Natural killer cell (primary cell): ENCODE measurements around the gene MTG1. TPM values are rescaled to one million over a fixed set of nuclear protein-coding genes. Genes with fewer than 3 reads are reported as not detected.

Experiments used
- ATAC-seq, 3 donors: fragments of 150-1000 bp in 2 of 3; fragments of 200-7000 bp in 1 of 3; cut with Tn5 transposase; 1 replicate in 1 of 3; 2 replicates in 2 of 3; pipeline ENCODE4 v1.10.0; 2021; ENCODE audit warnings: mild to moderate bottlenecking in 2 of 3, moderate library complexity in 2 of 3
- DNase-seq, 2 donors: peaks; one replicate each; pipeline versions ENCODE4 v3.0.0 to v3.0.0-alpha.2; 2013 to 2021; ENCODE audit warnings: mixed read lengths in 1 of 2
- H3K27ac ChIP-seq: one replicate; pipeline ENCODE4 v1.5.1; 2013; ENCODE audit warnings: mild to moderate bottlenecking, low read length
- H3K27me3 ChIP-seq: one replicate; pipeline ENCODE4 v1.6.1; 2013; ENCODE audit warnings: low read length; ENCODE audit not compliant: control insufficient read depth, insufficient read depth
- H3K36me3 ChIP-seq: one replicate; pipeline ENCODE4 v1.6.1; 2013; ENCODE audit warnings: low read length; ENCODE audit not compliant: control insufficient read depth, insufficient read depth
- H3K4me1 ChIP-seq: one replicate; pipeline ENCODE4 v1.6.1; 2013; ENCODE audit warnings: low read length; ENCODE audit not compliant: control insufficient read depth, insufficient read depth
- H3K4me3 ChIP-seq: one replicate; pipeline ENCODE4 v1.5.1; 2013; ENCODE audit warnings: low read length
- H3K9me3 ChIP-seq: one replicate; pipeline ENCODE4 v1.6.1; 2013; ENCODE audit warnings: low read length; ENCODE audit not compliant: control insufficient read depth, insufficient read depth
- H3K27ac Mint-ChIP-seq, 2 donors: one replicate each; pipeline ENCODE4 v1.8.0; 2022; ENCODE audit warnings: mild to moderate bottlenecking in 2 of 2, mixed read lengths in 2 of 2, moderate library complexity in 1 of 2
- H3K27me3 Mint-ChIP-seq, 2 donors: one replicate each; pipeline ENCODE4 v1.8.0; 2022; ENCODE audit warnings: low read depth in 2 of 2, mixed read lengths in 2 of 2
- H3K36me3 Mint-ChIP-seq: one replicate; pipeline ENCODE4 v1.8.0; 2022; ENCODE audit warnings: mixed read lengths
- H3K4me1 Mint-ChIP-seq, 2 donors: one replicate each; pipeline ENCODE4 v1.8.0; 2022; ENCODE audit warnings: mixed read lengths in 2 of 2
- H3K4me3 Mint-ChIP-seq: one replicate; pipeline ENCODE4 v1.8.0; 2022; ENCODE audit warnings: mild to moderate bottlenecking, moderate library complexity, mixed read lengths
- H3K9me3 Mint-ChIP-seq, 2 donors: one replicate each; pipeline ENCODE4 v1.8.0; 2022; ENCODE audit warnings: mixed read lengths in 2 of 2
- CTCF ChIP-seq: fragments of 200-600 bp; IDR thresholded peaks from one replicate; pipeline ENCODE4 v1.8.0; 2022; ENCODE audit warnings: antibody characterized with exemption
- WGBS: methylation state at CpG from one replicate; pipeline ENCODE4 v1.1.7; 2013; ENCODE audit warnings: missing lambda C conversion rate; ENCODE audit not compliant: insufficient coverage; 5-methylcytosine and 5-hydroxymethylcytosine counted together
- intact Hi-C: fragments of 100-400 bp; cut with micrococcal nuclease; formaldehyde crosslinking; loops from one replicate; pipeline ENCODE4 v1.14.2; 2022
- total RNA-seq, 4 donors: library from RNA; stranded (reverse); fragments of 120-200 nt in 1 of 4; gene quantifications; one replicate each; pipeline versions ENCODE4 v1.2.3 to v1.2.4, GENCODE V29; 2013 to 2022

The MTG1 gene
- total RNA-seq, 3 donors from 2014 or later (not counting 1 experiment from before 2014, with no cell fraction given) = 64.3 to 76.3 (median 67.1) TPM

- no peaks in the 10 kb centered on the region for H3K27me3 ChIP-seq
- Mint-ChIP-seq H3K27ac (no peak within 1 kb of the TSS), H3K4me1 (peaks cover 0 to 5% of the 10 kb centered on the region in 2 donors), H3K36me3 (peaks cover 3% of the 10 kb centered on the region), H3K9me3 (peaks cover 0 to 3% of the 10 kb centered on the region in 2 donors), H3K4me3 (no peak within 1 kb of the TSS), H3K27me3 (peaks cover 0 to 2% of the 10 kb centered on the region in 2 donors)
- DNase-seq = peak in 1 of 2 donors; percentile 31
- H3K4me3 ChIP-seq = peak within 1 kb of the TSS; percentile 13
- H3K36me3 ChIP-seq = no peaks in the 10 kb centered on the region
- H3K4me1 ChIP-seq = peaks cover 1% of the 10 kb centered on the region
- WGBS = 86% methylated on average over 11 of the region's 11 CpGs
- peak in 2 of 3 donors; percentile 41 to 53 for ATAC-seq
- H3K9me3 ChIP-seq = no peaks in the 10 kb centered on the region
- intact Hi-C loops = no loop called here
- no peak within 1 kb of the TSS for H3K27ac ChIP-seq
- TF ChIP-seq CTCF = no peak
Observed at GRCh38 chr10:133453516-133454203, 59.7 kb downstream of the MTG1 start, which contains the start of gene SCART1. TSS of gene SCART1 (plus strand) at chr10:133453945. CDS start at chr10:133453998, 53 bp downstream.

- peak overlapping the region; percentile 13 for H3K4me3 ChIP-seq
- no peaks in the 10 kb centered on the region for H3K27me3 ChIP-seq
- intact Hi-C loops = no loop called here
- 89% methylated on average over 10 of the region's 10 CpGs for WGBS
- Mint-ChIP-seq H3K9me3 (peaks cover 0 to 2% of the 10 kb centered on the region in 2 donors), H3K27me3 (peaks cover 0 to 2% of the 10 kb centered on the region in 2 donors), H3K4me1 (peaks cover 0 to 5% of the 10 kb centered on the region in 2 donors), H3K27ac (no peak overlapping the region), H3K36me3 (no peaks in the 10 kb centered on the region), H3K4me3 (no peak overlapping the region)
- no peak for DNase-seq
- no peak for TF ChIP-seq CTCF
- no peak for ATAC-seq
- no peaks in the 10 kb centered on the region for H3K9me3 ChIP-seq
- H3K36me3 ChIP-seq = no peaks in the 10 kb centered on the region
- peaks cover 7% of the 10 kb centered on the region for H3K4me1 ChIP-seq
- no peak overlapping the region for H3K27ac ChIP-seq
Observed at GRCh38 chr10:133454204-133454893, 60.4 kb downstream of the MTG1 start.

- H3K4me3 Mint-ChIP-seq = no peak overlapping the region
- no peaks in the 10 kb centered on the region for H3K9me3 Mint-ChIP-seq
- Histone ChIP-seq H3K36me3 (no peaks in the 10 kb centered on the region), H3K27me3 (no peaks in the 10 kb centered on the region), H3K9me3 (no peaks in the 10 kb centered on the region), H3K27ac (no peak overlapping the region), H3K4me3 (no peak overlapping the region), H3K4me1 (peaks cover 7% of the 10 kb centered on the region)
- intact Hi-C loops = no loop called here
- no peak for TF ChIP-seq CTCF
- H3K36me3 Mint-ChIP-seq = no peaks in the 10 kb centered on the region
- no peak overlapping the region for H3K27ac Mint-ChIP-seq
- 74% methylated on average over 5 of the region's 5 CpGs for WGBS
- H3K27me3 Mint-ChIP-seq = no peaks in the 10 kb centered on the region
- ATAC-seq (no peak), DNase-seq (no peak)
- H3K4me1 Mint-ChIP-seq = peaks cover 0 to 5% of the 10 kb centered on the region in 2 donors
Observed at GRCh38 chr10:133455196-133455595, 61.2 kb downstream of the MTG1 start.
